HCT116 (cell line): ENCODE measurements around the gene ZNF808. TPM values are rescaled to one million over a fixed set of nuclear protein-coding genes. Genes with fewer than 3 reads are reported as not detected.

ENCODE experiments used
- ATAC-seq: fragments of 200-7000 bp; cut with Tn5 transposase; 2 replicates; pipeline ENCODE4 v1.9.1; 2020; ENCODE audit warnings: mild to moderate bottlenecking, moderate library complexity
- Bru-seq: library from RNA; stranded (reverse); fragments of 400-500 nt; gene quantifications from one replicate; lab custom pipeline; 2021; lab: Mats Ljungman, UMichigan
- BruChase-seq, 2 experiments: library from RNA; stranded (reverse); fragments of 400-500 nt; gene quantifications; one replicate each; lab custom pipeline; 2021; lab: Mats Ljungman, UMichigan
- BruUV-seq: library from RNA; stranded (reverse); fragments of 400-500 nt; replicated peaks from 2 replicates; lab custom pipeline; 2021; lab: Mats Ljungman, UMichigan
- CTCF ChIA-PET: fragments of 300-600 bp; sonication (Branson Sonifier 250); formaldehyde crosslinking; loops from one replicate; lab custom pipeline; 2021; ENCODE audit warnings: antibody characterized with exemption; lab: Charles Lee
- POLR2A ChIA-PET: fragments of 300-600, 350-600 bp; sonication (Branson Sonifier 250); formaldehyde crosslinking; loops from one replicate; lab custom pipeline; 2021; ENCODE audit warnings: antibody characterized with exemption; lab: Charles Lee
- RAD21 ChIA-PET, 2 experiments: fragments of 300-600 bp; sonication (Branson Sonifier 250); formaldehyde crosslinking; loops; one replicate each; lab custom pipeline; 2023; ENCODE audit warnings: low total read pairs in 2 of 2; ENCODE audit not compliant: uncharacterized antibody in 2 of 2, unreplicated experiment in 2 of 2, low non-redundant PET in 1 of 2; lab: Charles Lee
- DNase-seq: peaks from one replicate; pipeline ENCODE4 v3.0.0-alpha.2; 2010; ENCODE audit warnings: low read depth, low spot score
- H2AFZ ChIP-seq: fragments of 200-600 bp; shearing (Covaris generic), sonication (generic); 2 replicates; pipeline ENCODE4 v1.6.1; 2017; ENCODE audit warnings: low read depth, mixed run types, mixed read lengths, antibody characterized with exemption, low read length; ENCODE audit not compliant: poor library complexity, severe bottlenecking
- H3K27ac ChIP-seq: 2 replicates; pipeline ENCODE4 v1.5.1; 2012; ENCODE audit warnings: low read depth, low read length
- H3K27me3 ChIP-seq: fragments of 200-600 bp; sonication (generic); 2 replicates; pipeline ENCODE4 v1.6.1; 2016; ENCODE audit warnings: mixed run types, low read length, mixed read lengths; ENCODE audit not compliant: insufficient read depth
- H3K36me3 ChIP-seq, 2 experiments: fragments of 200-500 bp in 1 of 2; fragments of 200-600 bp in 1 of 2; sonication (Bioruptor generic) in 1 of 2; sonication (generic) in 1 of 2; 2 replicates each; pipeline versions ENCODE4 v1.5.1 to v1.6.1; 2014 to 2016; ENCODE audit warnings: low read length in 2 of 2, inconsistent platforms in 1 of 2, mixed read lengths in 1 of 2, mixed run types in 1 of 2; ENCODE audit not compliant: insufficient read depth in 2 of 2, control insufficient read depth in 1 of 2
- H3K4me1 ChIP-seq, 2 experiments: fragments of 200-600 bp in 1 of 2; sonication (generic) in 1 of 2; 2 replicates each; pipeline versions ENCODE4 v1.5.1 to v1.6.1; 2012 to 2017; ENCODE audit warnings: low read length in 2 of 2, inconsistent platforms in 1 of 2, mild to moderate bottlenecking in 1 of 2, mixed read lengths in 1 of 2, mixed run types in 1 of 2, moderate library complexity in 1 of 2; ENCODE audit not compliant: insufficient read depth in 2 of 2, control insufficient read depth in 1 of 2
- H3K4me2 ChIP-seq: fragments of 200-600 bp; sonication (generic); 2 replicates; pipeline ENCODE4 v1.6.1; 2017; ENCODE audit warnings: mixed run types, low read length, mixed read lengths
- H3K4me3 ChIP-seq, 2 experiments: fragments of 200-600 bp in 1 of 2; sonication (generic) in 1 of 2; replicated peaks in 1 of 2; 2 replicates each; pipeline ENCODE4 v1.5.1; 2011 to 2016; ENCODE audit warnings: low read length in 2 of 2, control low read depth in 1 of 2, low read depth in 1 of 2, mild to moderate bottlenecking in 1 of 2, mixed read lengths in 1 of 2, mixed run types in 1 of 2
- H3K79me2 ChIP-seq: fragments of 200-600 bp; sonication (generic); 2 replicates; pipeline ENCODE4 v1.6.1; 2017; ENCODE audit warnings: mild to moderate bottlenecking, mixed run types, low read length, moderate library complexity, mixed read lengths; ENCODE audit not compliant: insufficient read depth
- H3K9ac ChIP-seq: fragments of 200-600 bp; sonication (generic); 2 replicates; pipeline ENCODE4 v1.6.1; 2016; ENCODE audit warnings: low read length, mixed read lengths
- H3K9me2 ChIP-seq: fragments of 200-600 bp; sonication (generic), shearing (Covaris generic); 2 replicates; pipeline ENCODE4 v1.6.1; 2017; ENCODE audit warnings: mixed run types, mild to moderate bottlenecking, moderate library complexity; ENCODE audit not compliant: insufficient read depth
- H3K9me3 ChIP-seq, 2 experiments: fragments of 200-500 bp in 1 of 2; fragments of 200-600 bp in 1 of 2; sonication (Bioruptor generic) in 1 of 2; sonication (generic) in 1 of 2; 2 replicates each; pipeline ENCODE4 v1.6.1; 2014 to 2017; ENCODE audit warnings: low read length in 2 of 2, mixed read lengths in 2 of 2, inconsistent platforms in 1 of 2, low read depth in 1 of 2, mild to moderate bottlenecking in 1 of 2, mixed run types in 1 of 2, moderate library complexity in 1 of 2; ENCODE audit not compliant: control insufficient read depth in 1 of 2, insufficient read depth in 1 of 2
- H4K20me1 ChIP-seq: fragments of 200-600 bp; sonication (generic), shearing (Covaris generic); 2 replicates; pipeline ENCODE4 v1.6.1; 2017; ENCODE audit warnings: mixed run types, mild to moderate bottlenecking, moderate library complexity; ENCODE audit not compliant: insufficient read depth
- CBX3 ChIP-seq: IDR thresholded peaks from 2 replicates; pipeline ENCODE4 v1.6.1; 2012; ENCODE audit warnings: low read depth
- EGR1 ChIP-seq: IDR thresholded peaks from 2 replicates; pipeline ENCODE4 v1.6.1; 2012; ENCODE audit warnings: low read depth
- ELF1 ChIP-seq: IDR thresholded peaks from 2 replicates; pipeline ENCODE4 v1.6.1; 2012; ENCODE audit warnings: low read depth, borderline replicate concordance
- EZH2 ChIP-seq: fragments of 200-600 bp; sonication (generic); IDR thresholded peaks from 2 replicates; pipeline ENCODE4 v1.6.1; 2017; ENCODE audit warnings: antibody characterized with exemption, mixed run types
- JUND ChIP-seq: IDR thresholded peaks from 2 replicates; pipeline ENCODE4 v1.6.1; 2012
- POLR2AphosphoS5 ChIP-seq: IDR thresholded peaks from 2 replicates; pipeline ENCODE4 v1.6.1; 2011; ENCODE audit warnings: mild to moderate bottlenecking, low read depth, low read length, moderate library complexity
- RAD21 ChIP-seq: IDR thresholded peaks from 2 replicates; pipeline ENCODE4 v1.6.1; 2012; ENCODE audit warnings: low read depth, mild to moderate bottlenecking
- SIN3A ChIP-seq: IDR thresholded peaks from 2 replicates; pipeline ENCODE4 v1.6.1; 2012; ENCODE audit warnings: low read depth
- SP1 ChIP-seq: IDR thresholded peaks from 2 replicates; pipeline ENCODE4 v1.6.1; 2012; ENCODE audit warnings: low read depth
- TCF7L2 ChIP-seq: IDR thresholded peaks from 2 replicates; pipeline ENCODE4 v1.7.0; 2011; ENCODE audit warnings: borderline replicate concordance, inconsistent platforms; ENCODE audit not compliant: insufficient read depth, insufficient read length; ENCODE audit errors: extremely low read depth
- ZNF274 ChIP-seq: fragments of 200-500 bp; sonication (Bioruptor generic); IDR thresholded peaks from 2 replicates; pipeline ENCODE4 v1.6.1; 2014; ENCODE audit warnings: mild to moderate bottlenecking, low read depth, low read length, inconsistent platforms
- intact Hi-C: fragments of 100-400 bp; cut with micrococcal nuclease; formaldehyde crosslinking; loops from 2 replicates; pipeline ENCODE4 v1.10.0; 2022
- long read RNA-seq: library from polyadenylated mRNA; unstranded; transcript quantifications from one replicate; pipeline ENCODE4 v2.0.0, GENCODE V29; 2021; ENCODE audit not compliant: unreplicated experiment
- polyA plus RNA-seq: library from polyadenylated mRNA; unstranded; fragments of >200 nt; gene quantifications from 2 replicates; pipeline ENCODE4 v1.2.1, GENCODE V29; 2012; ENCODE audit warnings: missing spikeins
- total RNA-seq: library from RNA; stranded (reverse); gene quantifications from one replicate; pipeline ENCODE4 v1.2.1, GENCODE V29; 2021; ENCODE audit not compliant: unreplicated experiment
- TF ChIP-seq, protein P1 (sequence below): IDR thresholded peaks from 2 replicates; pipeline ENCODE4 v1.6.1; 2012
- TF ChIP-seq, protein P2 (sequence below): IDR thresholded peaks from 2 replicates; pipeline ENCODE4 v1.6.1; 2011; ENCODE audit warnings: mild to moderate bottlenecking, low read length, moderate library complexity; ENCODE audit not compliant: insufficient replicate concordance; ENCODE audit errors: extremely low read depth
- TF ChIP-seq, protein P3 (sequence below), 3 experiments: fragments of 200-600 bp in 1 of 3; sonication (generic) in 1 of 3; IDR thresholded peaks in 2 of 3; conservative IDR thresholded peaks in 1 of 3; 2 replicates each; pipeline ENCODE4 v1.5.1; 2012 to 2017; ENCODE audit warnings: low read depth in 2 of 3, low read length in 2 of 3, antibody characterized with exemption in 1 of 3, borderline replicate concordance in 1 of 3, control low read depth in 1 of 3, mild to moderate bottlenecking in 1 of 3, mixed read lengths in 1 of 3, mixed run types in 1 of 3, moderate library complexity in 1 of 3; ENCODE audit not compliant: insufficient read depth in 1 of 3

Gene ZNF808
- 15.4 TPM for total RNA-seq
- 2.6 and 4.4 TPM in 2 replicates for polyA plus RNA-seq
- percentile 65 among the genes with signal in this experiment for Bru-seq, nascent RNA
- percentile 72 among the genes with signal in this experiment for BruChase-seq, experiment 1, labeled RNA remaining after a 6-hour chase
- BruChase-seq, experiment 2, labeled RNA remaining after a 2-hour chase, result percentile 67 among the genes with signal in this experiment
- long read RNA-seq, partial matches to known transcripts, result 3 of 8 reads
- long read RNA-seq, other reads (novel, unspliced or antisense), result 3 of 8 reads

DNA sequence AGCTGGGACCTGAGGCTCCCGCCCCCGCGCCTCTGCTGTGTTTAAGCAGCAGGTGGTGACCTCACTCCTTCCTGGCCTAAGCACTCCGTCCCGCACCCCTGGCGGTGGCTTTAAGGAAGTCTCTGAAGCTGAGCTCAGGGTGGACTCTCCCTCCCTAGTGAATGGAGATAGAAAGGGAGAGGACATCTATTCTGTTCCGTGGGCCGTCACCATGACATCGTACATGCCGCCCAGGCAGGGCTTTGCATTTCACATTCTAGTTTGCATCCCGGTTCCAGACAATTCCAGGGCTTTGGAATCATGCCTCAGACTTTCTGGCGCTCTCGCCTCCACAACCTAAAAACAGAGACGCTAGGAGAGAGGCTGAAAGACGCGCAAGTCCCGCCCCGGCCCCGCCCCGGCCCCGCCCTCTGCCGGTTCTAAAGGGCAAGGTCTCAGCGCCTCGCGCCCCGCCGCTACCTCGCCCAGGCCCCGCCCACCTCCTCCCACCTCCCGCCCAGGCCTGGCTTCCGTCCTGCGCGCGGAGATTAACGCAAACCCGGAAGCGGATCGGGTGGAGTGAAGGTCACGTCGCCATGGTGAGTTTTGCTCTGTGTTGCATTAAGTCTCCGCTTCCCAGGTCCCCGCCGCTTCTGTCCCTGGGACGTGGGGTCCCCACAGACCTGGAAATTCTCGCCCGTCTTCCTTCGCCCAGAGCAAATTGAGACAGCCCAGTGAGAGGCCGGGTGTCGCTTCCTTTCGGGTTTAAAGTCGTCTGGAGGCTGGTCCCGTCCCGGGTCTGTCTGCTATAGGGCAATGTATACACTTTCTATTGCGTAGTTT lies at the start of gene ZNF808:
TSS of gene ZNF808 (plus strand) at position 535 of the 822 bp plus-strand sequence. CDS start 15,617 bp downstream, outside the sequence.
- H2AFZ ChIP-seq, result peak within 1 kb of the TSS; percentile 28
- H3K27ac ChIP-seq, result peak within 1 kb of the TSS; percentile 58
- DNase-seq (peak; percentile 77), ATAC-seq (peak; percentile 94)
- peak within 1 kb of the TSS; percentile 77 to 89 for H3K4me3 ChIP-seq
- intact Hi-C loops, result no loop called here
- TF ChIP-seq CBX3, result peak; percentile 43; the same call in 1 of the 2 replicates
- no peak; the same call in 1 of the 2 replicates for TF ChIP-seq SIN3A
- TF ChIP-seq ELF1, result peak; percentile 82
- TF ChIP-seq ZNF274, result no peak
- TF ChIP-seq, protein P1, sequence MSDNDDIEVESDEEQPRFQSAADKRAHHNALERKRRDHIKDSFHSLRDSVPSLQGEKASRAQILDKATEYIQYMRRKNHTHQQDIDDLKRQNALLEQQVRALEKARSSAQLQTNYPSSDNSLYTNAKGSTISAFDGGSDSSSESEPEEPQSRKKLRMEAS, result peak; percentile 37
- peak; percentile 66 for TF ChIP-seq POLR2AphosphoS5
- no peak for TF ChIP-seq JUND
- TF ChIP-seq, protein P2, sequence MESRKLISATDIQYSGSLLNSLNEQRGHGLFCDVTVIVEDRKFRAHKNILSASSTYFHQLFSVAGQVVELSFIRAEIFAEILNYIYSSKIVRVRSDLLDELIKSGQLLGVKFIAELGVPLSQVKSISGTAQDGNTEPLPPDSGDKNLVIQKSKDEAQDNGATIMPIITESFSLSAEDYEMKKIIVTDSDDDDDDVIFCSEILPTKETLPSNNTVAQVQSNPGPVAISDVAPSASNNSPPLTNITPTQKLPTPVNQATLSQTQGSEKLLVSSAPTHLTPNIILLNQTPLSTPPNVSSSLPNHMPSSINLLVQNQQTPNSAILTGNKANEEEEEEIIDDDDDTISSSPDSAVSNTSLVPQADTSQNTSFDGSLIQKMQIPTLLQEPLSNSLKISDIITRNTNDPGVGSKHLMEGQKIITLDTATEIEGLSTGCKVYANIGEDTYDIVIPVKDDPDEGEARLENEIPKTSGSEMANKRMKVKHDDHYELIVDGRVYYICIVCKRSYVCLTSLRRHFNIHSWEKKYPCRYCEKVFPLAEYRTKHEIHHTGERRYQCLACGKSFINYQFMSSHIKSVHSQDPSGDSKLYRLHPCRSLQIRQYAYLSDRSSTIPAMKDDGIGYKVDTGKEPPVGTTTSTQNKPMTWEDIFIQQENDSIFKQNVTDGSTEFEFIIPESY, result no peak
- TF ChIP-seq SP1, result peak; percentile 54; the same call in 1 of the 2 replicates
- peak; percentile 66; the same call in 1 of the 2 replicates for TF ChIP-seq EGR1
- TF ChIP-seq EZH2, result no peak
- TF ChIP-seq, protein P3, sequence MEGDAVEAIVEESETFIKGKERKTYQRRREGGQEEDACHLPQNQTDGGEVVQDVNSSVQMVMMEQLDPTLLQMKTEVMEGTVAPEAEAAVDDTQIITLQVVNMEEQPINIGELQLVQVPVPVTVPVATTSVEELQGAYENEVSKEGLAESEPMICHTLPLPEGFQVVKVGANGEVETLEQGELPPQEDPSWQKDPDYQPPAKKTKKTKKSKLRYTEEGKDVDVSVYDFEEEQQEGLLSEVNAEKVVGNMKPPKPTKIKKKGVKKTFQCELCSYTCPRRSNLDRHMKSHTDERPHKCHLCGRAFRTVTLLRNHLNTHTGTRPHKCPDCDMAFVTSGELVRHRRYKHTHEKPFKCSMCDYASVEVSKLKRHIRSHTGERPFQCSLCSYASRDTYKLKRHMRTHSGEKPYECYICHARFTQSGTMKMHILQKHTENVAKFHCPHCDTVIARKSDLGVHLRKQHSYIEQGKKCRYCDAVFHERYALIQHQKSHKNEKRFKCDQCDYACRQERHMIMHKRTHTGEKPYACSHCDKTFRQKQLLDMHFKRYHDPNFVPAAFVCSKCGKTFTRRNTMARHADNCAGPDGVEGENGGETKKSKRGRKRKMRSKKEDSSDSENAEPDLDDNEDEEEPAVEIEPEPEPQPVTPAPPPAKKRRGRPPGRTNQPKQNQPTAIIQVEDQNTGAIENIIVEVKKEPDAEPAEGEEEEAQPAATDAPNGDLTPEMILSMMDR (IDR thresholded peaks at IDR 0.05 in 2 of 3, conservative IDR thresholded peaks at IDR 0.05 in 1 of 3; ENCODE audit: borderline replicate concordance in 1 of 3, insufficient read depth in 1 of 3, low read depth in 2 of 3, low read length in 2 of 3), result peak; percentile 19 to 40 (median 29); a peak in 2 of 6 replicates
- no peak for TF ChIP-seq TCF7L2
- no peak; the same call in 1 of the 2 replicates for TF ChIP-seq RAD21
- H3K9ac ChIP-seq, result peak within 1 kb of the TSS; percentile 81
- POLR2A ChIA-PET, result no interaction called here
- BruUV-seq, result no TSS peak
- H3K79me2 ChIP-seq, result peaks cover 9% of the 10 kb centered on the region; the same call in 1 of the 2 replicates
- peak within 1 kb of the TSS; percentile 95 for H3K4me2 ChIP-seq
- peaks cover 4 to 14% of the 10 kb centered on the region in 2 experiments; a peak in 2 of 4 replicates for H3K4me1 ChIP-seq
- H4K20me1 ChIP-seq, result no peaks in the 10 kb centered on the region
- H3K36me3 ChIP-seq, result no peaks in the 10 kb centered on the region
- CTCF ChIA-PET, result no interaction called here
- H3K9me3 ChIP-seq, result peaks cover 0 to 4% of the 10 kb centered on the region in 2 experiments; a peak in 1 of 4 replicates
- RAD21 ChIA-PET, result no interaction called here
- H3K9me2 ChIP-seq, result no peaks in the 10 kb centered on the region
- H3K27me3 ChIP-seq, result no peaks in the 10 kb centered on the region
